PFSK-1 (cell line): ENCODE results near the gene MCFD2.

ENCODE experiments used
- POLR2AphosphoS5 ChIP-seq: IDR thresholded peaks from 2 replicates; pipeline ENCODE4 v1.6.1; 2012; ENCODE audit warnings: low read depth, mild to moderate bottlenecking, control low read depth, low read length, moderate library complexity
- SIN3A ChIP-seq: IDR thresholded peaks from 2 replicates; pipeline ENCODE4 v1.6.1; 2012; ENCODE audit warnings: mild to moderate bottlenecking, low read length, moderate library complexity, borderline replicate concordance; ENCODE audit not compliant: insufficient read depth

- TF ChIP-seq SIN3A (no peak), POLR2AphosphoS5 (no peak)
Measured at GRCh38 chr2:46963210-46963609, 47.6 kb upstream of the MCFD2 start.
